GM21786 (cell line): ENCODE measurements around the gene PLEKHJ1.

Experiments used
- ATAC-seq: cut with Tn5 transposase; IDR thresholded peaks from one replicate; pipeline ENCODE4 v1.9.1; 2021; ENCODE audit not compliant: unreplicated experiment

Gene PLEKHJ1

DNA sequence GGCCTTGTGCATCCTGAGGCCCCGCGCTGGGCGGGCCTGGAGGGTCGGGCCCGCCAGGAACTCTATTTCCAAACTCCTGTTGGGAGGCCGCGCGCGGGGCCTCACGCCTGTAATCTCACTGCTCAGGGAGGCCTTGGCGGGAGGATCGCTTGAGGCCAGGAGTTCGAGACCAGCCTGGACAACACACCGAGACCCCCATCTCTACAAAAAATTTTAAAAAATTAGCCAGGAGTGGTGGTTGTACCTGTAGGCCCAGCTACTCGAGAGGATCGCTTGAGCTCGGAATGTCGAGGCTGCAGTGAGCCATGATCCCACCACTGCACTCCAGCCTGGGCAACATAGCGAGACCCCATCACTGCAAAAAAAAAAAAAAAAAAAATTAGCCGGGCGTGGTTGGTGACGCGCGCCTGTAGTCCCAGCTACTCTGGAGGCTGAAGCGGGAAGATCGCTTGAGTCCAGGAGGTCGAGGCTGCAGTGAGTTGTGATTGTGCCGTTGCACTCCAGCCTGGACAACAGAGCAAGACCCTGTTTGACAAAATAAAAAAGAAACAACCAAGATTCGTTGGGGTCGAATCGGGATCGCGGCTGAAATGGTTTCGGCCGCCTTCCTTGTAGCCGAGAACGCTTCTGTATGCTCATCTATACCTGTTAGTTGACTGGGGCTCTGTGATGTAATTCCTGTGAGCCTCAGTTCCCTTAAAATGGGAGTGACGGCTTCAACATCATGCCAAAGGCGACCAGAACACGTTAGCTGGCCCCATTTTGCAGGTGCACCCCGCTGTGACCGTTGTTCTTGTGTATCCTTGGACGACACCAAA lies 1.1 kb upstream of the PLEKHJ1 start:
- ATAC-seq, result no peak

DNA sequence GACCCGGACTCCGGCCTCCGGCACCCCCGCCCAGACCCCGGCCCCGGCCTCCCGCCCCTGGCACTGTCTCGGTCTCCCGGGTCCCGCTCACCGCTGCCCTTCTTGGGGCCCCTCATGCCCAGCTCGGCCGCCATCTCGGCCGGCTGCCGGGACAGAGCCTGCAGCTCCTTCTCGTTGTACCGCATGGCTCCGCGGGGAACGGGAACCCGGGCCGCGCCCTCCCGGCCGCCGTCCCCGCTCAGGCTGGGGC lies 140 bp downstream of the PLEKHJ1 start:
- ATAC-seq, result no peak

DNA sequence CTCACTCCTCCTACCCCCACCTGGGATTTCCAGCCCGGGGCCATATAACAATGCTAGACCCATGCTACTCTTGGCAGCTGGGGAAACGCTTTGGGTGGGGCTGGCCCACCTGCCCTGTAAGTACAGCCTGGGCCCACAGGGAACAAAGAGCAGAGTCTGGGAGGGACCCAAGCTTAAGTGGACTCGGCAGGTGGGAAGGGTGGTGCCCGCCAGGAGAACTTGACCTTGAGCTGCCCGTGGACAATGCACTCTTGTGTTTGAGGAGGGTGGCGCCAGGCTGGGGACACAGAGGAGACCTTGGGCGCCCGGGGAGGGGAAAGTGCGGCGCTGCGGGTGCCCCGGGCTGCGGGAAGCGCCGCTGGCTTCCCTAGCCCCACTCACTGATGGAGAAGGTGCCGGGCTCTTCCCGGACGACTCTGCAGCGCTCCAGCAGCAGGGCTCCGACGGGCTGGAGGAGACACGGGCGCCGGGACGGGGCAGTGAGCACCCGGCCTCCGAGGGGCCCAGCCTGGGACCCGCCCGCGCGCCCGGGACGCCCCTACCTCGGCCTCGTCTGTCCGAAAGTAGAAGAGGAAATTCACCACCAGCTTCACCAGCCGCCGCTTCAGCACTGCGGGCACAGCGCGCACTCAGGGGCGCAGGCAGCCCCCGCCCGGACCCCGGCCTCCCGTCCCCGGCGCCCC lies 607 bp downstream of the PLEKHJ1 start:
- no peak for ATAC-seq

DNA sequence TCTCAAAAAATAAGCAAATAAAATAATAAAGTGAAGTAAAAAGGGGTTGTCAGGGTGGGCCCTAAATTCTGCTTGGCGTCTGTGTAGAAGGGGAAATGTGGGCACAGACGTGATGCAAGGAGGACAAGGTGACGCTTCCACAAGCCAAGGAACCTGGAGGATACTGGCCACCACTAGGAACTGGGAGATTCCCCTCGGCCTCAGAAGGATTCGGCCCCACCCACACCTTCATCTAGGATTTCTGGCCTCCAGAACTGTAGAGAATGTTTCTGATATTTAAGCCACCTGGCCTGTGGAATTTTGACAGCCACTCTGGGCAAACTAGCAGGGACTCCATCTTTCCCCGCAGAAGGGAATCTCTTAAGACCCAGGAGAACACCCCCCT lies 1.1 kb downstream of the PLEKHJ1 start:
- no peak for ATAC-seq

DNA sequence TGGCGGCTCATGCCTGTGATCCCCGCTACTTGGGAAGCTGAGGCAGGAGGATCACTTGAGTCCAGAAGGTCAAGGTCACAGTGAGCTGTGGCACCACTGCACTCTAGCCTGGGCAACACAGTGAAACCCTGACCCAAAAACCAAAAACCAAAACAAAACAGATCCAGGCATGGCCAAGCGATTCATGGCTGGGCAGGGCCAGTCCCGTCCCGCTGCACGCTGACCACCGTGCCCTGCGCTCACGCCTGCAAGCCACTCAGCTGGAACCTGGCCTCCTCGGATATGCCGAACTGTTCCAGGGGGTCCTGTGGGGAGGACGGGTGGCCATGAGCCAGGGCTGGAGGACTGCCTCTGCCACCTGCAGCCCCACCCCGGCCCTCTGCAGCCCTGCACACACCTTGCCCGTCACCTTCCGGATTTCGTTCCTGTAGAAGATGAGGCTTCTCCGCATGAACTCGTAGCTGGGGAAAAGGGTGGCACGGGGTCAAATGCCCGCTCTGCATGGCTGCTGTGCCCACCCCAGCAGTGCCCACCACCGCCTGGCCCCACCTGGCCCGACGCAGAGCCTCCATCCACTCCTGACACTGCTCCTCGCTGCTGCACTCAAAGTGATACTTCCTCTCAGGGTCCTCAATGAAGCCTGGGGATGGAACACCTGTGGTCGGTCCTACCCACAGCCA lies 2.4 kb downstream of the PLEKHJ1 start:
- no peak for ATAC-seq

DNA sequence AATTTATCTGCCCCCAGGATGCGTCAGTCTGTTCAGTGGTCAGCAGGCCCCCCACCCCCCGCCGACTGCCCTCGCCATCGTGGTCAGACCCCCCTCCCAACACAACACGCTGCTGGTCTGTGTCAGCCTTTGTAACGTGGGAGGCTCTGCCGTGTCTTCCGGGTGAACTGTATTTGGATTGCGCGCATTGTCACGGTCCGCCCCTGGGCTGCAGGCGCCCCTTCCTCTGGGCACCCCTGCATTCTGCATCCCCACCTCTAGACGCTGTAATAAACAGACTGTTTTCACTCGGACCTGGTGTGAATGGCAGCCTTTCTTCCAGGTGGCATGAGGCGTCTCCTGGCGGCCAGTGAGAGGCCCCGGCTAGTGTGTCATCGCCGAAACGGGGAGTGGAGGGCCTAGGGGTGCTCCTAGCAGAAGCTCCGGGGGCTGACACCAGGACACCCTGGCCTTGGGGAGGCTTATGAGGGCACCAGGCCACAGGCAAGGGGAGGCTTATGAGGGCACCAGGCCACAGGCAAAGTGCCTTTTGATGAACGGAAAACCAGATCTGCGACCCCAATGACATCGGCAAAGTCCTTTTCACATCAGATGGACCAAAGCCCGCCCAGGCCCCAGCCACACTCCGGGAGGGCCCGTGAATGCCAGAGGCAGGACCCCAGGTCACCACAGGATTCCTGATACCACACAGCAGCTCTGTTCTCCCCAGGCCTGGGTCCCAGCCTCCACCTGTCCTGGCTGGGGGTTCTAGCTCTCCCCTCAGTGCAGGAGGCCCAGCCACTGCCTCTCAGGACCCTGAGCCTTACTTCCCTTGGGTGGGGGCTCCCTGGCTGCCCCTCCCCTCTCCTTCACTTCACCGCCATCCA lies 3.6 kb downstream of the PLEKHJ1 start:
- ATAC-seq, result no peak

DNA sequence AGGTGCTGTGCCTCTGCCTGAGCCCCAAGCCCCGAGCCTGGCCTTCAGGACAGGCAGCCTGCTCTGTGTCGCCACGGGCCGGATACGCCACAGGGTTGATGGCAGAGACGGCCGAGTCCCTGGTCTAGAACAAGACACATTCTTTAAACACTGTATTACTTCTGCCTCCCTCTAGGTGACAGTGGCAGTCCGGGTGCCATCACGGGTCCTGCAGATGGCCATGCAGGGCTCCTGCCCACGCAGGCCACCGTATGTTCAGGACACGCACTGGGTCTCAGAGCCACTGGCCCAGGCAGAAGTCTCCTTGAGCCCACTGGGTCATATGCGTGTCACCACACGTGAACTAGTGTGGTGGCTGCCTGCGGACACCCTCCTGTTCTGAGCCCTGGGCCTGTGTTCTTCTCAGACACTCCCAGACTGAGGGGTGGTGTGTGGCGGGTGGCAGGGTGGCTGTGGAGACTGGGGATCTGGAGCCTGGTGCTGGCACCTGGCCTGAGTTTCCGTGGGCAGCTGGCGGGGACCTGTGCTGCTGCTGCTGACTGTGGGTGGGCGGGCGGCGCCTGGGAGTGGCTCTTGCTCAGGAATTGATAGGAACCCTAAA lies 4.4 kb downstream of the PLEKHJ1 start:
- no peak for ATAC-seq

DNA sequence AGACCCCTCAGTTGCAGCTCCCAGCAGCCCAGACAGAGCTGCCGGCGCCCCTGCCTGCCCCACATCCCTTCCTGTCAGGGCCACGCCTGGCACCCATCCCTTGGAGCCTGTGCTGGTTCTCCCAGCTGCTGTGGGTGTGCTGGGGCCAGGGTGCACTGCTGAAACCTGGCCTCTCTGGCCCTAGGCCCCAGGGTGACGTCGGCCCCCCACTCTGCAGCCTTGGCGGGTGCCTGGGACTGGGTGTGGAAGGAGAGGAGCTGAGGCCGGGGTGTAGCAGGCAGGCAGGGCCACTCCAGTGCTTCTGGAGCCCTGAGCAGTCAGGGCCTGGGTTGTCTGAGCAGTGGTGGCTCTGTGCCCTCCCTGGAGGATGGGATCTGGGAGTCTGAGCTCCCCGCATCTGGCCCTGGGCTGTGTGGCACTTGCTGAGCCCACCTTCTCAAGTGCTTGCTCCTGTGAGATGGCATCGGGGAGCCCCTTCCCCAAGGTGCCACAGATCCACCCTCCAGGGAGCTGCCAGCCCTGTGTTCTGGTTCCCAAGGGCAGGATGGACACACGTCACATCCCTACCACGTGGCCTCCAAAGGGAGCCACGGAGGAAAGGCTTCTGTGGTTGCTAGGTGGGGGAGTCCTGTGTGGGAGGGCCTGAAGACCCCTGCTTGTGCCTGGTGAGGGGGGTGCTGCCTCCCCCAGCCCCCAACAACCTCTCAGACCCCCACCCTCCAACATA lies 5.2 kb downstream of the PLEKHJ1 start:
- ATAC-seq, result no peak

DNA sequence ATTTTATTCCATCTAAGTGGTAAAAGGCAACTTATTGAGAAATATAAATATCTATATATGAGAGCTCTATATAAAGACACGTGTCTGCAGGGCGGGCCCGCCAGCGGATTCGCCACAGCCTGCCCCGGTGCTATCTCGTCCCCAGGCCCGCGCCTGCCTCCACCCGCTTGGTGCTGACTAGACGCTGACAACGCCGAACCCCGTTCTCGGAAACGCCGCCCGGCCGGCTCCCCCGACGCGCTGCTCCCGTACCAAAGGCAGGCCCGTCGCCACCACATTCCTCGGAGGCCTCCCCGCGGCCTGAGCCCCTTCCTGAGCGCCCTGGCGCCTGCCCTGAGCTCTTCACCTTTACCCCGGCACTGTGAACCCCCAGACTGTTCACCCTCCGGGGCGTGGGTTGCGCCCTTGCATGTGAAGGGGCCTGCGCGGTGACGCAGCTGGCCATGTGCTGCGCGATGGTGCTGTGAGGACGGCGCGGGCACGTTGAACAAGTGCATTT lies 6.0 kb downstream of the PLEKHJ1 start:
- no peak for ATAC-seq

DNA sequence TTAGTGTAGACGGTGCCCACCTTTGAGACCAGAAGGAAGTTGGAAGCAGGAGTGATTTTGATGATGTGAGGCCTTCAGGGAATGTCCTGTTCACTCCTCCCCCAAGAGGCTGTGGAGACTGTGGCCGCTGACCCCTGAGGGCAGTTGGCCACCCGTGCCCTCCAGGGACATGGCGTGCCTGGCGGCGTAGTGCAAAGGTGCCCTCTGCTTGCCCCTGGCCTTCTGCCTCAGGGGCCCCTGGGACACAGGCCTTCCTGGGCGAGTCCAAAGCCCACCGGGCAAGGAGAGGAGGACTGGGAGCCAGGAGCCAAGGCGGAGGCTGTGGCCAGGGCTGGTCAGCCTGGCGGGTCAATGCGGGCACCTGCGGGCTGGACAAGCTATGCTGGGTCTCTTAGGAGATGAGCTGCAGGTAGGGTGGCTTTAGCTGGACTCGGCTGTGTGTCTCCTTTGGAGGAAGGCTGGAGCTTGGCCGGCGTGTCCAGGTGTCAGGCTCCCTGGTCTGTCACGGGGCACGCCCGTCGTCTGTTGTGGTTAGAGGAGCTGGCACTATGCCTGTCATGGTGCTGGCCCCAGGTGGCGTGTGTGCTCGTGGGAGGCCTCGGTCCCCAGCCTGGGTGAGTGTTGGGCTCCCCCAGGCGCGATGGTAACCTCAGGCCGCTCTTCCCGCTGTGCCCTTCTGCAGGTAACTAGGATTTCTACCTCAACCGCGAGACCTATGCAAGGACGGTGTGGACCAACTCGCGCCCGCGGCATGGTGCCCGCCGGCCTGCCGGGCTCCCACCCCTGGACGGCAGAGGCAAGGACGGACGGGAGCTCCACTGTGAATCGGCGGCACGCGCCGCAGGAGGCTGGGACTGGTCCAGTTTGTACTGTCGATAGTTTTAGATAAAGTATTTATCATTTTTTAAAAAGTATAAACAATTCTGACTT lies 6.8 kb downstream of the PLEKHJ1 start:
- no peak for ATAC-seq

DNA sequence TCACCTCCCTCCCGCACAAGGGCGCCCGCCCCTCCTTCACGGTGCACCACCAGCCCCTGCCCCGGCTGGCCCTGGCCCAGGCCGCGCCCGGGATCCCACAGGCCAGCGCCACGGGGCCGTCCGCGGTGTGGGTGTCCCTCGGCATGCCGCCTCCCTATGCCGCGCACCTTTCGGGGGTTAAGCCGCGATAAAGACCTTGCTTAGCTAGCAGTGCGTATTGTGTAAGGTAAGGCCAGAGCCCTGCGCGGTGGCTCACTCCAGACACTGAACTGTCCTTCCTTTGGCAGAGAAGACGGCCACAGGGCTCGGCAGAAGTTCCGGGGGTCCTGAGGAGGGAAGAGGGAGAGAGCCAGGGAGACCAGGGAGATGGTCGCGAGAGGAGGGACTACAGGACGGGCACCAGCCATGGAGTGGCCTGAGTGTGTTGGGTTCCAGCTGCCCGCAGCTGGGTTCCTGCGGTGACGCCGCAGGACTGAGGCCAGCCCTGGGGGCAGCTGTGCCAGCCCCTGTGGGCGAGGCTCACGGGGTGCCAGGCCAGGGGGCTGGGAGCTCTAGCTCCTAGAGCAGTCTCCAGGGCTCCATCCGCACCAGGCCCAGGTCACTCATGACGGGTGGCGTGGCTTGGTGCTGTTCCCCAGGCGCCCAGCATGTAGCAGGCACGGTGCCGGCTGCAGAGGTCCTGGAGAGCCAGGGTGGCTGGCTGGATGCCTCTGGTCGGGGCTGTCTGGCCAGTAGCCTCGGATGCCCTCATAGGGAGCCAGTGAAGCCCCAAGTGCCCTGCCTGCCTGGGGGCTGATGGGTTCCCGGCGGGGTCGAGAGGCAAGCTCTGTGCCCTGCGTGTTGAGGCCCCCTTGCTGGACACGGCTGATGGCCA lies 7.7 kb downstream of the PLEKHJ1 start:
- ATAC-seq, result no peak

DNA sequence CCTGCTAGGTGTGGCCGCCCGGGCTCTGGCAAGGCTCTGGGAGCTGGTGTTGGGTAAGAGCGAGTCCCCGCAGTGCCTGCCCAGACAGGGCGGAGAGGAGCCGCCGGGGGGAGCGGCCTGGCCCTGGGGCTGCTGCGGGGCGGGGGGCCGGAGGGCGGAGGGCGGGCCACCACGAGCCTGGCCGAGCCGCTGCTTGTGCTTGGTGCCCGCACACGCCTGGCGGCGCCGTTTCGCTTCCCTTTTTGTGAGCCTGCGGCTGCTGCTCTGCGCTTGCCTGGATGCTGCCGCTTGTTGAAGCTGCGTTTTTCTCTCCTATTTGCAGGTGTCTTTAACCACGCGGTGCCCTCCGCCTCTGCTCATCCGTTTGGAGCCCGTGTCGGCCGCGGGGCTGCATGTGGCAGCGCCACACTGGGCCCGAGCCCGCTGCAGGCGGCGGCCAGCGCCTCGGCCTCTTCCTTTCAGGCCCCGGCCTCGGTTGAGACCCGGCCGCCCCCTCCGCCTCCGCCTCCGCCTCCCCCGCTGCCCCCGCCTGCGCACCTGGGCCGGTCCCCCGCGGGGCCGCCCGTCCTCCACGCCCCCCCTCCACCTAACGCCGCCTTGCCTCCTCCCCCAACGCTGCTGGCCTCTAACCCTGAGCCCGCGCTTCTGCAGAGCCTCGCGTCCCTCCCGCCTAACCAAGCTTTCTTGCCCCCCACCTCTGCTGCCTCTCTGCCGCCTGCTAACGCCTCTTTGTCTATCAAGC lies 8.5 kb downstream of the PLEKHJ1 start:
- no peak for ATAC-seq

DNA sequence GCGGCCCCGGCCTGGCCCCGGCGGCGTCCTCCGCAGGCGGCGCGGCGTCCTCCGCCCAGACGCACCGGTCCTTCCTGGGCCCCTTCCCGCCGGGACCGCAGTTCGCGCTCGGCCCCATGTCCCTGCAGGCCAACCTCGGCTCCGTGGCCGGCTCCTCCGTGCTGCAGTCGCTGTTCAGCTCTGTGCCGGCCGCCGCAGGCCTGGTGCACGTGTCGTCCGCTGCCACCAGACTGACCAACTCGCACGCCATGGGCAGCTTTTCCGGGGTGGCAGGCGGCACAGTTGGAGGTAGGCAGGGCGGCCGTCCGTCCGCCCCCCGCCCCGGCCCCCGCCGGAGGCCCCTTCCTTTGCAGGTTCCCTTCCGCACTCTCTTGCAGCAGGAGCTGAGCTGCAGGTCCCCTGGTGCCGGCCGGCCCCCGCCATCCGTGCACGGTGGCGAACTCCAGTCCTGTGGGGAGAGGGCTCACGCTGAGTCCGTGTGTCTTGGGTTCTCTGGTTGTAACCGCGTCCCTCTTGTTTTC lies 9.2 kb downstream of the PLEKHJ1 start:
- ATAC-seq, result no peak

DNA sequence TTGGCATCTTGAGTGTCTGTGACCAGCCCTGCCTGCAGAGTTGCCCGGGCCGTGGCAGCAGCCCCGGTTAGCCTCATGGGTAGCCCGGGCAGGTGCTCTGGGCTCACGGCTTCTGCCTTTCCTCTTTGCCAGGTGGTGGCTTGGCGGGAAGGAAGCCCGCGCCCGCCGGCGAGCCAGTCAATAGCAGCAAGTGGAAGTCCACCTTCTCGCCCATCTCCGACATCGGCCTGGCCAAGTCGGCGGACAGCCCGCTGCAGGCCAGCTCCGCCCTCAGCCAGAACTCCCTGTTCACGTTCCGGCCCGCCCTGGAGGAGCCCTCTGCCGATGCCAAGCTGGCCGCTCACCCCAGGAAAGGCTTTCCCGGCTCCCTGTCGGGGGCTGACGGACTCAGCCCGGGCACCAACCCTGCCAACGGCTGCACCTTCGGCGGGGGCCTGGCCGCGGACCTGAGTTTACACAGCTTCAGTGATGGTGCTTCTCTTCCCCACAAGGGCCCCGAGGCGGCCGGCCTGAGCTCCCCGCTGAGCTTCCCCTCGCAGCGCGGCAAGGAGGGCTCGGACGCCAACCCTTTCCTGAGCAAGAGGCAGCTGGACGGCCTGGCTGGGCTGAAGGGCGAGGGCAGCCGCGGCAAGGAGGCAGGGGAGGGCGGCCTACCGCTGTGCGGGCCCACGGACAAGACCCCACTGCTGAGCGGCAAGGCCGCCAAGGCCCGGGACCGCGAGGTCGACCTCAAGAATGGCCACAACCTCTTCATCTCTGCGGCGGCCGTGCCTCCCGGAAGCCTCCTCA lies 9.9 kb downstream of the PLEKHJ1 start:
- ATAC-seq, result no peak

DNA sequence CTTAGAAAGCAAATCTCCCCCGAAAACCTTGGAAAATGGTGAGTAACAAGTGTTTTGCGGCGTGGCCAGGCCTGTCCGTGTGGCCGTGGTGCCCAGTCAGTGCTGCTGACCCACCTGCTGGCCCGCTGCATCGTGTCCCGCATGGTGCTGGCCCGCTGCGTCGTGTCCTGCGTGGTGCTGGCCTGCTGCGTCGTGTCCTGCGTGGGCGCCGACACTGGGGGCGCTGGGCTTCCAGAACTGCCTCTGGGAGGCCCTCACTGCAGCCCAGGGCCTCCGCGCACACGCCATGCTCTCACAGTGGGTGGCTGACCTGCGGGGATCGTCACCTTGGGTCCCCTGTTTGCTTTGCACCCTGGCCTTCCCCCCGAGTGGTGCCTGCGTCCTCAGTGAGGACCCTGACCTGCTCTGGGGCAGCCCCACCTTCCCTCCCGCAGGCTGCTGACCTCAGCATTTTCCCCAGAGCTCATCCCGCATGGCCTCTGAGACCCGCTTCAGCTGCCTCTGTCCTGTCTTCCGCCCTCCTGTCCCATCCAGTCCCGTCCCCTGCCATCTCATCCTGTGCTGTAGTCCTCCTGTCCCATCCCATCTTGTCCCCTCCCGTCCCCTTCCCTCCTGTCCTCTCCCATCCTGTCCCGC lies 10.6 kb downstream of the PLEKHJ1 start:
- ATAC-seq, result no peak

DNA sequence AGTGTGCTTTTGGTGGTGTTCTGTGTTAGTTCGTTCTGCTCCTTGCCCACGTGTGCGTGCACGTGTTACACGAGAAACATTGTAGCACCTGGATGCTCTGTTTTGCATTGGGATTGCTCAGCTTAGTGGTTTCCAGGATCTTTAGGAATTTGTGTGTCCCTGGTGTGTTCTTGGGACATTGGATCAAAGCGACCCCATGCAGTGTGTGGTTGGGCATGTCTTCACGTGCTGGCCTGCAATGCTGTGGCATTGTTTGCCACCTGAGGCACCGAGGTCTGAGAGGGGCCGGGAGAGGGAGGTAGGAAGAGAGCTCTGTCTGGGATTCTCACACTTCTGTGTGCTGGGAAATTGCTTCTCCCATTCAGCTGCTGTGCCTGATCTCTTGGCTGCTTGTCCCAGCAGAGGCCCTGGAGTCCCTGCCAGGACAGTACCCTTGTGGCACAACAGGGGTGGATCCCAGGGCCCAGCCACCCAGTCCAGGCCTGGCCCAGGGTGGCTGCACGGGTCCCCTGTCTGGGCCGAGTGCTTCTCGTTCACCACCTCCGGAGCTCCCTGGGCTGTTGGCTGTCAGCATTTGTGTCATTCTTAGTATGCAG lies 11.3 kb downstream of the PLEKHJ1 start:
- ATAC-seq, result no peak
